SKM-1 (cell line): ENCODE results near the gene KLF9.

Source experiments
- DNase-seq: peaks from one replicate; lab custom pipeline; 2025; ENCODE audit not compliant: unreplicated experiment; lab: John Stamatoyannopoulos, UW

The KLF9 gene

GRCh38 chr9:70422371-70423043 lies 8.1 kb upstream of the KLF9 start:
- DNase-seq: no peak

GRCh38 chr9:70421272-70422180 lies 7.1 kb upstream of the KLF9 start:
- DNase-seq: no peak

- no peak for DNase-seq
These were observed 6.2 kb upstream of the KLF9 start for GRCh38 chr9:70420441-70421271.

- peak; percentile 55 for DNase-seq
These were observed 5.3 kb upstream of the KLF9 start for GRCh38 chr9:70419556-70420440.

- peak; percentile 80 for DNase-seq
These were observed 4.5 kb upstream of the KLF9 start for GRCh38 chr9:70418822-70419555.

GRCh38 chr9:70415476-70415875 lies 1.0 kb upstream of the KLF9 start:
- no peak for DNase-seq

- DNase-seq: no peak
These were observed 584 bp upstream of the KLF9 start for GRCh38 chr9:70415041-70415440.

- DNase-seq: no peak
These were observed 1.0 kb downstream of the KLF9 start for GRCh38 chr9:70413464-70413798.

GRCh38 chr9:70412832-70413463 lies 1.5 kb downstream of the KLF9 start:
- DNase-seq: no peak

- no peak for DNase-seq
These were observed 2.3 kb downstream of the KLF9 start for GRCh38 chr9:70411930-70412831.

- no peak for DNase-seq
These were observed 3.1 kb downstream of the KLF9 start for GRCh38 chr9:70411121-70411929.

GRCh38 chr9:70410368-70410767 lies 4.1 kb downstream of the KLF9 start:
- DNase-seq: no peak

- DNase-seq: no peak
These were observed 4.7 kb downstream of the KLF9 start for GRCh38 chr9:70409800-70410199.

GRCh38 chr9:70409280-70409679 lies 5.2 kb downstream of the KLF9 start:
- DNase-seq: no peak

- DNase-seq: no peak
These were observed 5.9 kb downstream of the KLF9 start for GRCh38 chr9:70408393-70409040.

GRCh38 chr9:70407081-70407503 lies 7.4 kb downstream of the KLF9 start:
- no peak for DNase-seq

- DNase-seq: no peak
These were observed 8.0 kb downstream of the KLF9 start for GRCh38 chr9:70406434-70406862.
